Measurements from ENCODE around the gene SFXN2.

SFXN2 gene

GRCh38 chr10:102676534-102677315 is 37.7 kb upstream of the SFXN2 start:
- TF ChIP-seq, protein P1, sequence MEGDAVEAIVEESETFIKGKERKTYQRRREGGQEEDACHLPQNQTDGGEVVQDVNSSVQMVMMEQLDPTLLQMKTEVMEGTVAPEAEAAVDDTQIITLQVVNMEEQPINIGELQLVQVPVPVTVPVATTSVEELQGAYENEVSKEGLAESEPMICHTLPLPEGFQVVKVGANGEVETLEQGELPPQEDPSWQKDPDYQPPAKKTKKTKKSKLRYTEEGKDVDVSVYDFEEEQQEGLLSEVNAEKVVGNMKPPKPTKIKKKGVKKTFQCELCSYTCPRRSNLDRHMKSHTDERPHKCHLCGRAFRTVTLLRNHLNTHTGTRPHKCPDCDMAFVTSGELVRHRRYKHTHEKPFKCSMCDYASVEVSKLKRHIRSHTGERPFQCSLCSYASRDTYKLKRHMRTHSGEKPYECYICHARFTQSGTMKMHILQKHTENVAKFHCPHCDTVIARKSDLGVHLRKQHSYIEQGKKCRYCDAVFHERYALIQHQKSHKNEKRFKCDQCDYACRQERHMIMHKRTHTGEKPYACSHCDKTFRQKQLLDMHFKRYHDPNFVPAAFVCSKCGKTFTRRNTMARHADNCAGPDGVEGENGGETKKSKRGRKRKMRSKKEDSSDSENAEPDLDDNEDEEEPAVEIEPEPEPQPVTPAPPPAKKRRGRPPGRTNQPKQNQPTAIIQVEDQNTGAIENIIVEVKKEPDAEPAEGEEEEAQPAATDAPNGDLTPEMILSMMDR (IDR thresholded peaks at IDR 0.05; ENCODE audit: extremely low read depth, missing control alignments): no peak
- no peak for DNase-seq (ENCODE audit: low spot score)

- TF ChIP-seq, protein P1 (IDR thresholded peaks at IDR 0.05; ENCODE audit: extremely low read depth, missing control alignments): no peak
- no peak for DNase-seq (ENCODE audit: low spot score)
Observed at GRCh38 chr10:102677331-102678067, 36.9 kb upstream of the SFXN2 start.

GRCh38 chr10:102678068-102678400 is 36.4 kb upstream of the SFXN2 start:
- TF ChIP-seq, protein P1 (IDR thresholded peaks at IDR 0.05; ENCODE audit: extremely low read depth, missing control alignments): no peak
- no peak for DNase-seq (ENCODE audit: low spot score)

DNA sequence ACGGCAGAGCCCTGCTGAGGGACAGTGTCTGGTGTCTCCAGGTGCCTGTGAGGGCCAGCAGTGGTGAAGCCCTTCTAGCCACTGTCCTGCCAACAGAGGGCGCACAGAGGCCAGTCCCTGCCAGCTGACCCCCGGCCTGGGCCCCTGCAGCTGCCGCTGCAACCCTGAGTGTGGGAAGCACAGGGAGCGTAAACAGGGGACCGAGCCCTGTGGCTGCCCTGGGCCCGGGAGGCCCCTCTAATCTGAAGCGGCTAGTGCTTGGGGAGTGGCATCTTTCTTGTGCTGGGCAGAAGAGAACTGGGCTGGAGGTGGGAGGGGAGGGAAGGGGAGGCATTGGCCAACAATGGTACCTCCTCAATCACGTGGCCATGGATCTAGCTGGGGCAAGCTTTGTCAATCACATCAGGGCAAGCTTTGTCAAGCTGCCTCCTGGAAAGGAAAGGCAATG is 35.6 kb upstream of the SFXN2 start:
- peak; percentile 62 for DNase-seq (ENCODE audit: low spot score)

DNA sequence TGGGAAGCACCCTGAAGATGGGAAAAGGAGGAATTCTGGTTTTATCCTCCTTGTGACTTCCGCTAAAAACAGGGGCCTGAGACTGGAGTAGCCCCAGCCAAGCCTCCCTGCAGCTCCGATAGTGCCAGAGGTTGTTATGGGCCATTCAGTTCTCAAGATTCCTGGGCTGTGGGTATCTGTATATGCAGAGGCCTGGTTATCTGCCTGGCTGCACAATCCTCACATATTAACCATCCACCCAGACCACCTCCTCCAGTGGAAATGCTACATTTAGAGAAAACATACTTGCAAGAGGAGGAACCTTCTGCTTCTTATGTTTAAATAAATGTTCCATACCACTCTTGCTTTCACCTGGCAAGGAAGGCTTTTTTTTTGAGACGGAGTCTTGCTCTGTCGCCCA is 34.8 kb upstream of the SFXN2 start:
- TF ChIP-seq, protein P1 (IDR thresholded peaks at IDR 0.05; ENCODE audit: extremely low read depth, missing control alignments): no peak
- DNase-seq (ENCODE audit: low spot score): no peak

More for the DNA sequence above, 35.6 kb upstream of the SFXN2 start:
- TF ChIP-seq, protein P1 (IDR thresholded peaks at IDR 0.05; ENCODE audit: extremely low read depth, missing control alignments): peak; percentile 83

DNA sequence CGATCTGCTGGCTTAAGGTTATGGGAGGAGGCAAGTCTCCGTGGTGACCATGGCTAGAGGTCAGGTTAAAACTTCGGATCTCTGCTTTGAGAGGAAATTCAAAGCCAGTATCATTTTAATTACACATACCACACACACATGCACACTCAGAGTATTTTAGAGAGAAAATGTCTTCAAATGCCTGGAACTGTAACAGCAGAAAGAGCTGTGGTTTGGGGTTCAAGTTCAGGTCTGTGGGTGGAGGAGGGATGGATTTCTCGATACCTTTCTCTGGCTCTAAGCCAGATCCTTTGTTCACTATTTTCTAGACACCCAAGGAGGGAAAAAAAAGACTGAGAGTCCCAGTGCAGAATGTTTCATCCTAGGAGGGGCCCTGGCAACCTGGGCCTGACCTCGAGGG is 32.7 kb upstream of the SFXN2 start:
- DNase-seq (ENCODE audit: low spot score): no peak
- TF ChIP-seq, protein P1 (IDR thresholded peaks at IDR 0.05; ENCODE audit: extremely low read depth, missing control alignments): no peak

- no peak for DNase-seq (ENCODE audit: low spot score)
- TF ChIP-seq, protein P1 (IDR thresholded peaks at IDR 0.05; ENCODE audit: extremely low read depth, missing control alignments): no peak
Observed at GRCh38 chr10:102682416-102682815, 32.0 kb upstream of the SFXN2 start.

Measured in GM20000 (cell line).